ENCODE measurements around the gene RALGDS. TPM values are rescaled to one million over a fixed set of nuclear protein-coding genes. Genes with fewer than 3 reads are reported as not detected.

The RALGDS gene
- polyA plus RNA-seq, 1 donor (not counting 4 experiments of a cell fraction or from before 2014, with no cell fraction given), result 22.6 TPM

DNA sequence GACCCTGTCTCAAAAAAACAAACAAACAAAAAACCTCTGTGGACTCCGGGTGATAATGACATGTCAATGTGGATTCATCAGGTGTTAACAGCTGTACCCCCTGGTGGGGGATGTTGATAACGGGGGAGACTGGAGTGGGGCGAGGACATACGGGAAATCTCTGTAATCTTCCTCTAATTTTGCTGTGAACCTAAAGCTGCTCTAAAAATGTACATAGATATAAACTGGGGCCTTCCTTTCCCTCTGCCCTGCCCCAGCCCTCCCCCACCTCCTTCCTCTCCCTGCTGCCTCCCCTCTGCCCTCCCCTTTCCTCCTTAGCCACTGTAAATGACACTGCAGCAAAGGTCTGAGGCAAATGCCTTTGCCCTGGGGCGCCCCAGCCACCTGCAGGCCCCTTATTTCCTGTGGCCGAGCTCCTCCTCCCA lies 60.6 kb downstream of the RALGDS start:
- H4K20me1 ChIP-seq (ENCODE audit: control insufficient read depth, extremely low read depth, insufficient read depth, low read length), result no peaks in the 10 kb centered on the region
- no peaks in the 10 kb centered on the region for H3K9me3 ChIP-seq (ENCODE audit: control insufficient read depth, low read depth, low read length)
- no peak overlapping the region for H2AFZ ChIP-seq (ENCODE audit: control insufficient read depth, low read length)
- peaks cover 3% of the 10 kb centered on the region for H3K9me1 ChIP-seq (ENCODE audit: control insufficient read depth, extremely low read depth, insufficient read depth, low read length)
- H3K36me3 ChIP-seq (ENCODE audit: control insufficient read depth in 2 of 2, extremely low read depth in 1 of 2, insufficient read depth in 2 of 2, low read length in 2 of 2), result peaks cover 0 to 10% of the 10 kb centered on the region in 2 experiments
- dilution Hi-C loops (cut with MboI; ENCODE audit: extremely low pct_ligation_motif_present, low sequenced_read_pairs), result no loop called here
- peaks cover 43% of the 10 kb centered on the region for H3K4me1 ChIP-seq (ENCODE audit: control insufficient read depth, extremely low read depth, insufficient read depth, low read length)
- no peak overlapping the region for H3K27ac ChIP-seq (ENCODE audit: control insufficient read depth, insufficient read depth, low read length)
- DNase-seq (ENCODE audit: low read depth, low spot score) (no peak), FAIRE-seq (no peak)
- no peak for TF ChIP-seq EZH2 (IDR thresholded peaks at IDR 0.05; ENCODE audit: low read length)
- TF ChIP-seq, protein P1, sequence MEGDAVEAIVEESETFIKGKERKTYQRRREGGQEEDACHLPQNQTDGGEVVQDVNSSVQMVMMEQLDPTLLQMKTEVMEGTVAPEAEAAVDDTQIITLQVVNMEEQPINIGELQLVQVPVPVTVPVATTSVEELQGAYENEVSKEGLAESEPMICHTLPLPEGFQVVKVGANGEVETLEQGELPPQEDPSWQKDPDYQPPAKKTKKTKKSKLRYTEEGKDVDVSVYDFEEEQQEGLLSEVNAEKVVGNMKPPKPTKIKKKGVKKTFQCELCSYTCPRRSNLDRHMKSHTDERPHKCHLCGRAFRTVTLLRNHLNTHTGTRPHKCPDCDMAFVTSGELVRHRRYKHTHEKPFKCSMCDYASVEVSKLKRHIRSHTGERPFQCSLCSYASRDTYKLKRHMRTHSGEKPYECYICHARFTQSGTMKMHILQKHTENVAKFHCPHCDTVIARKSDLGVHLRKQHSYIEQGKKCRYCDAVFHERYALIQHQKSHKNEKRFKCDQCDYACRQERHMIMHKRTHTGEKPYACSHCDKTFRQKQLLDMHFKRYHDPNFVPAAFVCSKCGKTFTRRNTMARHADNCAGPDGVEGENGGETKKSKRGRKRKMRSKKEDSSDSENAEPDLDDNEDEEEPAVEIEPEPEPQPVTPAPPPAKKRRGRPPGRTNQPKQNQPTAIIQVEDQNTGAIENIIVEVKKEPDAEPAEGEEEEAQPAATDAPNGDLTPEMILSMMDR (optimal IDR thresholded peaks at IDR 0.05 in 1 of 3, IDR thresholded peaks at IDR 0.05 in 1 of 3, conservative IDR thresholded peaks at IDR 0.05 in 1 of 3; ENCODE audit: extremely low read depth in 1 of 3, insufficient read depth in 2 of 3, low read length in 3 of 3), result no peak
- peaks cover 10% of the 10 kb centered on the region for H3K27me3 ChIP-seq (ENCODE audit: control insufficient read depth, extremely low read depth, insufficient read depth, low read length)
- H3K4me2 ChIP-seq (ENCODE audit: control insufficient read depth, extremely low read depth, insufficient read depth, low read depth, low read length), result no peak overlapping the region
- H3K9ac ChIP-seq (ENCODE audit: control insufficient read depth, extremely low read depth, insufficient read depth, low read length), result no peak overlapping the region
- no peak overlapping the region for H3K4me3 ChIP-seq (ENCODE audit: control insufficient read depth in 2 of 3, extremely low read depth in 1 of 3, insufficient read depth in 2 of 3, low read depth in 1 of 3, low read length in 3 of 3)
- no peaks in the 10 kb centered on the region for H3K79me2 ChIP-seq (ENCODE audit: control insufficient read depth, insufficient read depth, low read length)

DNA sequence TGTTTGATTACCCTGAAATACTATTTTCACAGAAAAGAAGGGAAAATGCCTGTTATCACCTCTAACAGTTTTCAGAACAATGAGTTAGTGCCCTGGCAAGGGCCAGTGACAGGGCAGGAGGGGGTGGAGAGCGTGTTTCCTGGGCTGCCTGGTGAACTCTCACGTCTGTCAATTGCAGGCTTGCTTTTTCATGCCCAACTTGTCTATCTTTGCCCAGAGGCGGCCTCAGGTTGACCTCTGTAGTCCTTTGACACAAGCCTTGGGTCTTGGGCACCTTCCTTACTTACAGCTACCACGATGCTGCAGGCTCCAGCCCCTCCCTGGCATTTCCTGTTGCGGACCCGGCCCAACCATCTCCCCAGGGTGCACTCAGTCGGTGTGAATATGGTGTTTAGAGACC lies 61.4 kb downstream of the RALGDS start:
- H3K4me1 ChIP-seq (ENCODE audit: control insufficient read depth, extremely low read depth, insufficient read depth, low read length), result peaks cover 43% of the 10 kb centered on the region
- peaks cover 0 to 12% of the 10 kb centered on the region in 2 experiments for H3K36me3 ChIP-seq (ENCODE audit: control insufficient read depth in 2 of 2, extremely low read depth in 1 of 2, insufficient read depth in 2 of 2, low read length in 2 of 2)
- no peak overlapping the region for H3K9ac ChIP-seq (ENCODE audit: control insufficient read depth, extremely low read depth, insufficient read depth, low read length)
- H3K27ac ChIP-seq (ENCODE audit: control insufficient read depth, insufficient read depth, low read length), result no peak overlapping the region
- TF ChIP-seq, protein P1 (optimal IDR thresholded peaks at IDR 0.05 in 1 of 3, IDR thresholded peaks at IDR 0.05 in 1 of 3, conservative IDR thresholded peaks at IDR 0.05 in 1 of 3; ENCODE audit: extremely low read depth in 1 of 3, insufficient read depth in 2 of 3, low read length in 3 of 3), result no peak
- TF ChIP-seq EZH2 (IDR thresholded peaks at IDR 0.05; ENCODE audit: low read length), result no peak
- no peak for DNase-seq (ENCODE audit: low read depth, low spot score)
- H2AFZ ChIP-seq (ENCODE audit: control insufficient read depth, low read length), result no peak overlapping the region
- no peaks in the 10 kb centered on the region for H3K79me2 ChIP-seq (ENCODE audit: control insufficient read depth, insufficient read depth, low read length)
- H3K4me3 ChIP-seq (ENCODE audit: control insufficient read depth in 2 of 3, extremely low read depth in 1 of 3, insufficient read depth in 2 of 3, low read depth in 1 of 3, low read length in 3 of 3), result no peak overlapping the region
- H4K20me1 ChIP-seq (ENCODE audit: control insufficient read depth, extremely low read depth, insufficient read depth, low read length), result no peaks in the 10 kb centered on the region
- dilution Hi-C loops (cut with MboI; ENCODE audit: extremely low pct_ligation_motif_present, low sequenced_read_pairs), result no loop called here
- H3K9me1 ChIP-seq (ENCODE audit: control insufficient read depth, extremely low read depth, insufficient read depth, low read length), result peaks cover 3% of the 10 kb centered on the region
- H3K27me3 ChIP-seq (ENCODE audit: control insufficient read depth, extremely low read depth, insufficient read depth, low read length), result peaks cover 10% of the 10 kb centered on the region
- H3K9me3 ChIP-seq (ENCODE audit: control insufficient read depth, low read depth, low read length), result no peaks in the 10 kb centered on the region
- peak; percentile 46 for FAIRE-seq
- peak overlapping the region; percentile 66 for H3K4me2 ChIP-seq (ENCODE audit: control insufficient read depth, extremely low read depth, insufficient read depth, low read depth, low read length)
